Endothelial cell of umbilical vein (primary cell): ENCODE results near the gene FHIP1B. TPM values are rescaled to one million over a fixed set of nuclear protein-coding genes. Genes with fewer than 3 reads are reported as not detected.

Experiments used
- BruUV-seq: library from RNA; stranded (reverse); fragments of 400-500 nt; replicated peaks from 2 replicates; lab custom pipeline; 2021; lab: Mats Ljungman, UMichigan
- CTCF ChIA-PET: fragments of 300-600, 350-600 bp; sonication (Branson Sonifier 250); formaldehyde crosslinking; loops from one replicate; lab custom pipeline; 2021; ENCODE audit warnings: antibody characterized with exemption, inconsistent platforms; lab: Charles Lee
- POLR2A ChIA-PET: fragments of 300-600, 350-600 bp; sonication (Branson Sonifier 250); formaldehyde crosslinking; loops from one replicate; lab custom pipeline; 2021; ENCODE audit warnings: antibody characterized with exemption, inconsistent platforms; lab: Charles Lee
- DNase-seq: peaks from one replicate; pipeline ENCODE4 v3.0.0-alpha.2; 2011; ENCODE audit warnings: low read depth, low spot score
- FAIRE-seq: peaks from 2 replicates; lab custom pipeline; 2011; peaks lifted over from hg19 to GRCh38; lab: Jason Lieb, UNC
- H2AFZ ChIP-seq: 2 replicates; pipeline ENCODE4 v1.6.0; 2012; ENCODE audit warnings: low read depth, low read length, control low read depth, inconsistent platforms
- H3K27ac ChIP-seq: 2 replicates; pipeline ENCODE4 v1.5.1; 2011; ENCODE audit warnings: low read depth, mild to moderate bottlenecking, control low read depth, low read length, moderate library complexity; ENCODE audit not compliant: insufficient read depth
- H3K27me3 ChIP-seq, 2 experiments: 2 replicates each; pipeline versions ENCODE4 v1.6.0 to v1.6.1; 2011; ENCODE audit warnings: low read length in 2 of 2, mixed read lengths in 1 of 2; ENCODE audit not compliant: control insufficient read depth in 2 of 2, insufficient read depth in 2 of 2
- H3K36me3 ChIP-seq, 2 experiments: 2 replicates in 1 of 2; 3 replicates in 1 of 2; pipeline ENCODE4 v1.5.1; 2011; ENCODE audit warnings: low read length in 2 of 2, mild to moderate bottlenecking in 1 of 2, moderate library complexity in 1 of 2; ENCODE audit not compliant: control insufficient read depth in 2 of 2, insufficient read depth in 2 of 2; ENCODE audit errors: extremely low read depth in 1 of 2
- H3K4me1 ChIP-seq: 3 replicates; pipeline ENCODE4 v1.5.1; 2011; ENCODE audit warnings: mild to moderate bottlenecking, low read length; ENCODE audit not compliant: control insufficient read depth, insufficient read depth; ENCODE audit errors: extremely low read depth
- H3K4me2 ChIP-seq: 2 replicates; pipeline ENCODE4 v1.6.1; 2011; ENCODE audit warnings: low read length, control low read depth, mixed read lengths; ENCODE audit not compliant: insufficient read depth
- H3K4me3 ChIP-seq, 3 experiments: fragments of 200-600 bp in 1 of 3; sonication (generic), shearing (Covaris generic) in 1 of 3; replicated peaks in 1 of 3; 2 replicates each; pipeline ENCODE4 v1.5.1; 2011 to 2016; ENCODE audit warnings: control low read depth in 3 of 3, low read length in 3 of 3, mild to moderate bottlenecking in 2 of 3, inconsistent platforms in 1 of 3, low read depth in 1 of 3, moderate library complexity in 1 of 3; ENCODE audit not compliant: insufficient read depth in 1 of 3
- H3K79me2 ChIP-seq: 2 replicates; pipeline ENCODE4 v1.6.0; 2012; ENCODE audit warnings: low read length, inconsistent platforms; ENCODE audit not compliant: control insufficient read depth, insufficient read depth
- H3K9ac ChIP-seq: replicated peaks from 2 replicates; pipeline ENCODE3; 2011; ENCODE audit warnings: low read length, control low read depth; ENCODE audit not compliant: insufficient read depth; ENCODE audit errors: extremely low read depth
- H3K9me1 ChIP-seq: replicated peaks from 3 replicates; pipeline ENCODE4 v1.6.0; 2011; ENCODE audit warnings: mild to moderate bottlenecking, low read length; ENCODE audit not compliant: control insufficient read depth, insufficient read depth; ENCODE audit errors: extremely low read depth
- H3K9me3 ChIP-seq: replicated peaks from 2 replicates; pipeline ENCODE4 v1.5.1; 2012; ENCODE audit warnings: low read length, inconsistent platforms; ENCODE audit not compliant: control insufficient read depth, insufficient read depth
- H4K20me1 ChIP-seq: replicated peaks from 2 replicates; pipeline ENCODE3; 2011; ENCODE audit warnings: mild to moderate bottlenecking, low read length; ENCODE audit not compliant: control insufficient read depth, insufficient read depth; ENCODE audit errors: extremely low read depth
- CTCF ChIP-seq, 2 donors: IDR thresholded peaks; 1 replicate in 1 of 2; 2 replicates in 1 of 2; pipeline ENCODE4 v1.5.1; 2011; ENCODE audit warnings: low read length in 2 of 2, mild to moderate bottlenecking in 2 of 2, moderate library complexity in 2 of 2, control low read depth in 1 of 2, inconsistent platforms in 1 of 2, low read depth in 1 of 2; ENCODE audit not compliant: insufficient read depth in 1 of 2; ENCODE audit errors: extremely low read depth in 1 of 2
- EZH2 ChIP-seq: IDR thresholded peaks from 2 replicates; pipeline ENCODE4 v1.6.1; 2012; ENCODE audit warnings: borderline replicate concordance, low read depth, mild to moderate bottlenecking, moderate library complexity, low read length, inconsistent platforms; ENCODE audit not compliant: severe bottlenecking
- FOS ChIP-seq: IDR thresholded peaks from 2 replicates; pipeline ENCODE4 v1.6.1; 2011; ENCODE audit warnings: mild to moderate bottlenecking, low read length, moderate library complexity, borderline replicate concordance; ENCODE audit not compliant: insufficient read depth
- GATA2 ChIP-seq: IDR thresholded peaks from 2 replicates; pipeline ENCODE4 v1.7.0; 2011; ENCODE audit warnings: low read depth, mild to moderate bottlenecking, moderate library complexity, mixed read lengths, low read length; ENCODE audit not compliant: insufficient read length, insufficient read depth
- JUN ChIP-seq: IDR thresholded peaks from 2 replicates; pipeline ENCODE4 v1.6.1; 2011; ENCODE audit warnings: borderline replicate concordance, low read depth; ENCODE audit not compliant: insufficient read length, insufficient read depth
- MYC ChIP-seq: IDR thresholded peaks from one replicate; pipeline ENCODE4 v1.6.1; 2011; ENCODE audit warnings: mild to moderate bottlenecking, low read depth, low read length
- POLR2A ChIP-seq: IDR thresholded peaks from 2 replicates; pipeline ENCODE4 v1.6.1; 2012; ENCODE audit warnings: low read depth, mild to moderate bottlenecking, control low read depth, low read length
- POLR2AphosphoS5 ChIP-seq: IDR thresholded peaks from 2 replicates; pipeline ENCODE4 v1.6.1; 2012; ENCODE audit warnings: low read depth, mild to moderate bottlenecking, control low read depth, low read length, moderate library complexity; ENCODE audit not compliant: insufficient read depth
- dilution Hi-C: fragments of 300-500 bp; cut with MboI; formaldehyde crosslinking; loops from one replicate; pipeline ENCODE4 v1.15.0; 2019; ENCODE audit warnings: low sequenced_read_pairs; ENCODE audit not compliant: extremely low pct_ligation_motif_present
- intact Hi-C: fragments of 100-400 bp; cut with micrococcal nuclease; formaldehyde crosslinking; loops from one replicate; pipeline ENCODE4 v1.10.0; 2022
- polyA plus RNA-seq, 4 experiments: library from polyadenylated mRNA; depleted of rRNA in 3 of 4; stranded (reverse) in 3 of 4; unstranded in 1 of 4; fragments of >200 nt; gene quantifications; 2 replicates each; pipeline versions ENCODE4 v1.2.1 to v1.2.3, GENCODE V29; 2011 to 2012; ENCODE audit warnings: missing spikeins in 1 of 4
- total RNA-seq: library from RNA; stranded (reverse); gene quantifications from 2 replicates; pipeline ENCODE4 v1.2.3, GENCODE V29; 2021
- TF ChIP-seq, protein P1 (sequence below): IDR thresholded peaks from 2 replicates; pipeline ENCODE4 v1.6.1; 2011; ENCODE audit not compliant: insufficient read depth, insufficient read length

Gene FHIP1B
- total and polyA plus RNA-seq, 2 donors (not counting 3 experiments of a cell fraction or from before 2014, with no cell fraction given) = 21.3 to 50.1 TPM

DNA sequence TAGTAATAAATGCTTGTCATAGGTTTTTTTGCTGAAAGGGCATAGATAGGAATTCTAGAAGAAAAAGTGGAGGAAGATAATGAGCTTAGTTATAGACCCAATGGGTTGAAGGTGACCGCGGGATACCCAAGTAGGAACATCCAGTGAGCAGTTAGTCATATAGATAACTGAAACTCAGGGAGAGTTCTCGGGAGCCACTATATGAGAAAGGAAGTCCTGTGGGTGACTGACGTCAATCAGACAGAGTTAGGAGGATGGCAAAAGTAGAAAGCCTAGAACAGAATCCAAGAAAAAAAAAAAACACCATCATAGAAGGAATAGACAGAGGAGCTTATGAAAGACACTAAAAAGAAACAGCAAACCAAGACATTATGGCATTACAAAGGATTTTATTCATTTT lies 2.8 kb upstream of the FHIP1B start:
- ChIA-PET POLR2A (no interaction called here), CTCF (interaction anchor here (1.0 to 4.3 kb wide), 7 partner anchors 10 to 126 kb away, joined by 3 to 40 read pairs (median 4); no protein-coding TSS in a partner anchor)
- Histone ChIP-seq H3K9me1 (no peaks in the 10 kb centered on the region), H3K36me3 (no peaks in the 10 kb centered on the region), H3K27ac (no peak overlapping the region), H3K9ac (no peak overlapping the region), H2AFZ (no peak overlapping the region), H3K79me2 (peaks cover 13% of the 10 kb centered on the region), H3K9me3 (no peaks in the 10 kb centered on the region), H3K4me2 (no peak overlapping the region), H4K20me1 (no peaks in the 10 kb centered on the region), H3K4me3 (no peak overlapping the region), H3K4me1 (peaks cover 6% of the 10 kb centered on the region), H3K27me3 (peaks cover 3 to 8% of the 10 kb centered on the region in 2 experiments)
- intact Hi-C loops = loop anchor here (10.0 kb wide), 2 partner anchors 642 to 1632 kb away; partner anchors contain the start of genes TRIM6 and TRIM68
- TF ChIP-seq FOS (no peak), MYC (no peak), POLR2A (no peak), CTCF (IDR thresholded peaks at IDR 0.05; ENCODE audit: extremely low read depth in 1 of 2, insufficient read depth in 1 of 2, low read depth in 1 of 2, low read length in 2 of 2) (no peak), JUN (no peak), GATA2 (no peak), EZH2 (no peak), POLR2AphosphoS5 (no peak)
- TF ChIP-seq, protein P1, sequence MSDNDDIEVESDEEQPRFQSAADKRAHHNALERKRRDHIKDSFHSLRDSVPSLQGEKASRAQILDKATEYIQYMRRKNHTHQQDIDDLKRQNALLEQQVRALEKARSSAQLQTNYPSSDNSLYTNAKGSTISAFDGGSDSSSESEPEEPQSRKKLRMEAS = no peak
- BruUV-seq = no TSS peak
- no peak for FAIRE-seq
- dilution Hi-C loops = no loop called here
- DNase-seq = no peak
